UCSD-AML1 (cell line): ENCODE data around the gene ADAMTS8.

Experiments
- DNase-seq: peaks from one replicate; lab custom pipeline; 2025; ENCODE audit not compliant: unreplicated experiment; lab: John Stamatoyannopoulos, UW

The ADAMTS8 gene

DNA sequence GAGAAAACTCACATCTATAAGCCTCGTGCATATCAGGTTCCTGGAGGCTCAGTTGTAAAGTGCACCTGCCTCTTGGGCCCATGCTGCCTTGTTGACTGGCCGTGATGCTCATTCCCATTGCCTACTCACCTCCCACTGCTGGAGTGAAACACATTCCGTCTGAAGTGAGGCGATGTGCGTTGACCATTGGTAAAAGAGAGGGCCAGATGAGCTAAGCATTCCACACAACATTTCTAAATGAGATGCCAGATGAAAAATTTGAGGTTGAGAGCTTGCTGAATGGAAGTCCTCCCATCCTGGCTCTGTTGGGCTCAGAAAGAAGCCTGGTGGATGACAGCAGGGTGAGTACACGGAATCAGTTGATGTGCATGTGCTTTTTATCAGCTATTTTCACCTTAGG, 11.5 kb upstream of the ADAMTS8 start:
- no peak for DNase-seq

DNA sequence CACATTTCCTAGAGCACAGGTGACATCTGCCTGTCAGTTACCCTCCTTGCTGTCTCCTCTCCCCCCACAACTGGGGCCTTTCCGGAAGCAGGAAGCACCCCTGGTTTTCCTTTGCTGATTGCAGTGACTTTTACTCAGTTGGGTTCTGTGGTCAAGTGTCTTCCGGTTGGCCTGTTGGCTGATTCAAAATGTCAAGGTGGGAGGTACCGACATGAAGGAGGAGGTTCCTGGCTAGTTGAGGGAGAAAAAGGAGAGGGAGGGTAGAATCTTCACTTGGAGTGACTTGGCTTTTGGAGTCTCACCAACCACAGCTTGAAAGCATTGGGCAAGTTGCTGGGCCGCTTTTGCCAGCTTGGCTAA, 10.7 kb upstream of the ADAMTS8 start:
- DNase-seq = peak; percentile 44

DNA sequence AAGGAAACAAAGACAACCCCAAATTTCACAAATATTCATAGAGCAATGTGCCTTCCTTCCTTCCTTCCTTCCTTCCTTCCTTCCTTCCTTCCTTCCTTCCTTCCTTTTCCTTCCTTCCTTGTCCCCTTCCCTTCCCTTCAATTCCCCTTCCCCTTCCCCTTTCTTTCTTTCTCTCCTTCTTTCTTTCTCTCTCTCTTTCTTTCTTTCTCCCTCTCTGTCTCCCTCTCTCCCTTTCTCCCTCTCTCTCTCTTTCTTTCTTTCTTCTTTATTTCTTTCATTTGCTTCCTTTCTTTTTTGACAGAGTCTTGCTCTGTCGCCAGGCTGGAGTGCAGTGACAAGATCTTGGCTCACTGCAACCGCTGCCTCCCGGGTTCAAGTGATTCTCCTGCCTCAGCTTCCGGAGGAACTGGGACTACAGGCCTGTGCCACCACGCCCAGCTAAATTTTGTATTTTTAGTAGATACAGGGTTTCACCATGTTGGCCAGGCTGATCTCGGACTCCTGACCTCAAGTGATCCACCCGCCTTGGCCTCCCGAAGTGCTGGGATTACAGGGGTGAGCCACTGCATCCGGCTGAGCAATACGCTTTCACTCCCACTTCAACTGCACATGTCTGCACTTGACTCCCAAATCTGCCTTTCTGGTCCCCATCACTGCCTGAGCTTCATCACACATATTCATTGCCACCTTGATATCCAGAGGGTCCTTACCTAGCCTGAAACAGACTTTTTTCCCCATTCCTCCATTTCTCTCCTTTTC, 10.2 kb upstream of the ADAMTS8 start:
- peak; percentile 39 for DNase-seq

DNA sequence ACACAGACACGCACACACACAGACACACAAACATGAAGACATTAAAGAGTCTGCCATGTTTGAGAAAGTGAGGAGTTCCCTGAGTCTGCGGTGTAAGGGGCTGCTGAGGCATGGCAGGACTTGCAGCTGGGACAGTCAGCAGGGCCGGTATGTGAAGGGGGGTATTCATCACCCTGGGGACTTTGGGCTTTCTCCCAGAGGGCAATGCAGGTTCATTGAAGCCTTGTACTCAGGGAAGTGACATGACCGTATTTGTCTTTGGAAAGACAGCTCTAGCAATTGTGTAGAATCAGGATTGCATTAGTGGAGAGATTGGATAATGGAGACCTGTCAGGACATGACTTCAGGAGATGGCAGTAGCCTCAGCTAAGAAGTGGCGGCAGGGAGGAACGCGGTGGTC, 9.4 kb upstream of the ADAMTS8 start:
- DNase-seq = no peak

DNA sequence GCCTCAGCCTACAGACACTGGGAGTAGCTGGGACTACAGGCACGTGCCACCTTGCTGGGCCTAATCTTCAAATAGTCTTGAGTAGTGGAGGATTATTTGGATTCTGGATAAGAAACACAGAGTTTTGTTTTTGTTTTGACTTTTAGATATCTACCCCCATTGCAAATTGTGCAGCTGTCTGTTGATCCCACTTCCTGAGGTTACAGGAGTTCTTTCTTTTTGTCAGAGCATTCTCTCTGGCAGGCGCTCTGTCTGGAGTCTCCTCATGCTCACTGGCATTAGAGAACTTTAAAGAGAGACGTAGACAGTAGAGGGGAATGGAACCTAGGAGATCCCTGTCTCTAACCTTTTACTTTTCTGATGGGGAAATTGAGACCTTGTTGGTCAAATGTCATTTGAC, 7.8 kb upstream of the ADAMTS8 start:
- DNase-seq = no peak

DNA sequence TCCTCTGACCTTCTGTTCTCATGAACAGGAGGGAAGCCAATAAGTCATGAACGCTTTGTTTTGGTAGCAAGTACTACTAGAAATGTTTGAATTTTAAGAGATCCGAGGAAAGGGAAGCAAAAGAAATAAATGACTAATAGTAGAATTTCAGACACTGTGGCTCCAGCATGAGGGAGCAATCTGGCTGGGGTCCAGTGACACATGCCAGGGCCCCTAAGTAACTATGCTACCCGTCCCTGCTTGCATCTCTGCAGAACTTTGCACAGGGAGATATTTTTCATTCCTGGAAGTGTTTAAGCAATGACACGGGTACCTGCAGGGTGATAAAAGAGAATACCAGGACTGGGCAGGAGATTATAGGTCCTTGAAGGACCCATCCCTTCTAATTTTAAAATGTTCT, 7.3 kb upstream of the ADAMTS8 start:
- no peak for DNase-seq

DNA sequence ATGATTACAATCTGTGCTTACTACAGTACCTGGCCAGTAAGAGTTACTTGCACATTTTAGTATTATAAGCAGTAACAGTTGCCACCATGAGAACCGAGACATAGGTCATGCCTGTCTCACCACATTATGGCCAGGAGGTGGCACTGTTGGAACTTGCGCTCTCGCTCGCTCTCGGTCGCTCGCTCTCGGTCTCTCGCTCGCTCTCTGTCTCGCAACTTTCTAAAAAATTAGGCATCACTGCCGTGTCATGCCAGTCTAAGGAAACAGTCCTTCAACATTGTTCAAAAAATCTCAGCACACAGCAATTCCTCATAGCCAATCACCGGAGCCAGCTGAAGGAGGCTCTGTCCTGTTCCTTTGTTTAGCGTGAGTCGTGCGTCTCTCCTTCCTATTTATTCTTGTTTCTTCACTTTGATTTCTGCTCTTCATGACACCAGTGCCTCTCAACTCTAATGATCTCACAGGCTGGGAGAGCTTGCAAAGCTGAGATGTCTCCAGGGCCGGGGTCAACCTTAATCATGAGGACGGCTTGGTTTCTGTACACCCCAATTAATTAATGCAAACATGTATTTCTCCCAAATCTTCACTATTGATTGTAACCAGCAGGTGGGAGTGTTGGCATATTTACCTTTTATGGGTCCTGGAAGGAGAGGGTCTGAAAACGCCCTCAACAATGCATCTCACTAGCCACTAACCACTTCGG, 6.3 kb upstream of the ADAMTS8 start:
- DNase-seq = peak; percentile 54

DNA sequence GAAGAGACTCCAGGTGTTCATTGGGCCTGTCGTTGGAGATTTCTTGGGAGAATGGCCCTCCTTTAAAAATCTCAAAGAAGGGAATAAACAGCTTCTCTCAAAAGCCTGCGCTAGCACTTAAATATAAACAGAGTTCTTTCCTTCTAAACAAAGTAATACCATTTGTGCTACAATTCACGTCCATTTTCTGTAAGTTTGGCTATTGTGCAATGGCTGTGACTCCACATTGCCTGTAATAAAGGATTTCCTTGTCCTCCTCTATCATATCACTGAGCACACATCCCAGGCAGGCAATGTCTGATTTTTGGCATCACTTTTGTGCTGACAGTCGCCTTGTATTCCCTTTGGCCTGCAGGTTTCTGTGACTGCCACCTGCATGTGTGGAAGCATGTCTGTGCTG, 4.9 kb upstream of the ADAMTS8 start:
- DNase-seq = no peak

DNA sequence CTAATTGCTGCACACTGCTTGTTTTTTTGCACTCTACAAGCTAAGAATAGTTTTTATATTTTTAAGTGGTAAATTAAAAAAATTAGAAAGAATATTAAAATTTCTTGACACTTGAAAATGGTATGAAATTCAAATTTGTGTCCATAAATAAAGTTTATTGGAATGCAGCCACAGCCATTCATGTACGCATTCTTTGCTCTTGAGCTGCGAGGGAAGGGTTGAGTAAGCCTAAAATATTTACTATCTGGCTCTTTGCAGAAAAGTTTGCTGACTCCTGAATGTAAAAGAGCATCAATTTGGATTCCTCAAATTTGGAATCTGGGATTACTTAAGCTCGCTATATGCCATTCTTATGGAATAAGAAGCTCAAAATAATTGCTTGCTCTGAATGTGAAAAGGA, 3.4 kb upstream of the ADAMTS8 start:
- no peak for DNase-seq

DNA sequence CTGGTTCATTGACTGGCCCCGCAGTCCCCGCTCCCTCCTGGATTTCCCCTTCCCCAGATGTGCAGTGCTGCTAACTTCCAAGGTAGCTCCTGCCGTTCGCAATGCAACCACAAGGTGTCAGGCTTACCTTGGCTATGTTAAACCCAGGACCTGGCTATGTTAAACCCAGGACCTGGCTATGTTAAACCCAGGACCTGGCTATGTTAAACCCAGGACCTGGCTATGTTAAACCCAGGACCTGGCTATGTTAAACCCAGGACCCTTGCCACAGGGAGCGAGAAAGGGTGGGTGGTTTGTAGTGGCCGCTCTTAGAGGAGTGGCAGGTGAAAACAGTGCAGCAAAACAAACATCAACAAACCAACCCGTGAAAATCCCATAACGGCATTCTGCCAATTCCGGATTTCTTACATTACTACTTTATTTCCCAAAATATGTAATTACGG, 2.9 kb upstream of the ADAMTS8 start:
- DNase-seq = peak; percentile 61

DNA sequence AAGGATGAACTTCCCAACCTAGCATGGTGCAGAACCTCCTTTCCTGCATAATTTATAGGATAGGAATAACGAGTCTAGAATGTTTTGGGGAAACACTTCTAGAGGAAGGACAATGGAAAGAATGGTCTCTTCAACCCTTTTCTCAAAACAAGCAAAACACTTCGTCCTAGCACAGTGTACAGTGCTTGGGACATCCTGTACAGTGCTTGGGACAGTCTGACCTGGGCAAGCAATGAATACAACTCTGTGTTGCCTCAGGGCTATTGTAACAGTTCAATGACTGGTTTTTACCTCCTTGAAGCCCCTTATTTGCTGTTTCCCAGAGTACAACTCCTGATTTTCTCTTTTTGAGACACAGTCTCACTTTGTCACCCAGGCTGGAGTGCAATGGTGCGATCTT, 1.6 kb upstream of the ADAMTS8 start:
- DNase-seq = no peak

DNA sequence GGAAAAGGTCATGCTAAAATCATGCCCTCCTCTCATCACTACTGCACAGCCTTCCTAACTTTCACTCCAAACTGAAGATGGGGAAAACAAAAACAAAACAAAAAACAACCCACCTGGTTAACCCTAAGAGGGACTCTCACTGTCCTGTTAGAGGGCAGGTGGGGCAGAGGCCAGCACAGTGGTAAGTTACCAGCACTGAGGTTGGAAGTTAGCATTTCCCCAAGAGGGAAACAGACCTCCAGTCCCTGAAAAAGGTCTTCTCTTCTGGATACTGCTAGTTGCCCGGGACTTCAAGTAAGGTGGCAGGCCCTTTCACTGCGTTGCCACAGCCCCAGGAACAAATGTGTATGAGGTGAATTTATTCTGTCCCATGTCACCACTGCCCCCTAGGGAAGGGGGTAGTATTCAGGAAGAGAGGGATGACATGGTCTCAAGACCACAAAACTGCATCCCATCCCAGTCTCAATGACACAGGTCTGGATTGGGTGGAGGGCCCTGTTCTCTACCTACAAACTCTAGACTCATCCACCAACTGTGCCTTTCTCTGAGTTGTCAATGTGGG, 792 bp upstream of the ADAMTS8 start:
- no peak for DNase-seq

DNA sequence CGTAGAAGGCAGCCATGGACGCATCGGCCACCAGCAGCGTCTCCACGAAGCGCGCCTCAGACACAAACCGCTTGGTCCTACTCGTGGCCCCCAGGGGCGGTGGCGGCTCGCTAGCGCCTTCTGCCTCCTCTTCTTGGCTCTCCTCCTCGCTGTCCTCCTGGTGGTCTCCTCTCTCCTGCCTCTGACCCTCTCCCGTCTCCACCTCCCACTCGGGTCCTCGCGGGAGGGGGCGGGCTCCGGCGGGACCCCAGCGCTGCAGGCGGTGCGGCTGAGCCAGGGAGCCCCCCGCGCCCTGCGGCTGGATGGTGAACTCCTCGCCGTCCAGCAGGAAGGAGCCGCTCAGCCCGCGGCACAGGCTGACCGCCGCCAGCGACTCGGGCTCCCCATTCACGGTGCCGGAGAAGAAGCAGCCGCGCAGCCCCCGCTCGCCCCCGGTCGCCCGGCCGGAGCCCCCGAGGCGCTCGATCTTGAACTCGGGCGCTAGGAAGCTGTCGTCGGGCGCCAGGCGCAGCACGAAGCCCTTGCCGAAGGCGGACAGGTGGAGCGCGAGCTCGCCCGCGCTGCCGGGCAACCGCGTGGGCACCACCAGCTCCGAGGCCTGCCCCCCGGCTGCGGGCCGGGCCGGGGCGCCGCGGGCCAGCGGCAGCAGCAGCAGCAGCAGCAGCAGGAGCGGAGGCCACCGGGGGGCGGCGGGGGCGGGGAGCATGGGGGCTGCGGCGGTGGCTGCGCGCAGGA, 661 bp downstream of the ADAMTS8 start:
- DNase-seq = no peak

DNA sequence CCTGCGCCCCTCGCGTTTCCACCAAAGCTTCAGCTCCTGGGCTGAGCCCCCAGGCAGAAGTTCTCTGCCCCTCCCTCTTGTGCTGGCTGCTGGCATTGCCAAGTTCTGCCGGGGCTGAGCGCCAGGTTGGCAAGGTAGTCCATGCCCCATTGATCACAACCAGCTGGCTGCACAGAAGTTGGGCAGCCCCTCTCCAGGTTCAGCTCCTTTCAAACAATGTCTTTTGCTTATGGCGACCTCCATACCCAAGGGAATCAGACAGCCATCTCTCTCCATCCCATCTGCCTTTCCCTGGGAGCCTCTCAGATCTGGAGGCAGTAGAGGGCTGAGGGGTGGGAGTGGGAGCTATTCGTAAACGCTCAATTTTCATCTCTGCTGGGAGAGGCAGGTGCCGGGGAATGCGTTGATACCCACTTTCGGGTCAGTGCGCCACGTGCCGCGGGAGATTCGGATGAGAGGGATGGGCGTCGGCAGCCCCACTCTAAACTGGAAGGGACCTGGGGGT, 1.5 kb downstream of the ADAMTS8 start:
- DNase-seq = no peak

DNA sequence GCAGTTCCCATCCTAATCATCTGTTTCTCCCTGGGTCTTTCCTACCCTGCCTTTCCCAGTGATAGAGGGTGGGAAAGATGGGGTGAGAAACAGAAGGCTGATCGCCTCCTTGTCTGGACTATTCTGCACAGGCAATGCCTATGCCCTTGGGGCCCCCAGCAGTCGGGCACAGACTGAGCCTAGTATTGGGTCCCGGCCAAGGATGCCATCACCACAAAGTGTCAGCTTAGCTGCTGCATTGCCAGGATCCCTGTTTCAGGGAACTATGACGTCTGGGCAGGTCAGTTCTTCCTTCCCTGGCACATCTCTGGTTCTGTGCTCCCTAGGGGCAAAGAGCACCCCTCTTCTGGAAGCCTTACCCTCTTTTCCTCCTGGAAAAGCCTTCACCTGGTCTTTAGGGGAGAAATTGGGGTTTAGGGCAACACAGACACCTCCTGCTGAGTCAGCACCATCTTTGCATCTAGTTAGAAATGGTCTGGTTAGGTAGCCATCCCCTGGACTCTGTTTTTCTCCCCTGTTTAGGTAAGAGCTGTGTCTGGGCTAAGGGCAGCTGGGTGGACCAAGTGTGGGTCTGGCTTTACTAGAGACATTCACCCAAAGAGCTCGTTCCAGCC, 2.1 kb downstream of the ADAMTS8 start:
- no peak for DNase-seq

DNA sequence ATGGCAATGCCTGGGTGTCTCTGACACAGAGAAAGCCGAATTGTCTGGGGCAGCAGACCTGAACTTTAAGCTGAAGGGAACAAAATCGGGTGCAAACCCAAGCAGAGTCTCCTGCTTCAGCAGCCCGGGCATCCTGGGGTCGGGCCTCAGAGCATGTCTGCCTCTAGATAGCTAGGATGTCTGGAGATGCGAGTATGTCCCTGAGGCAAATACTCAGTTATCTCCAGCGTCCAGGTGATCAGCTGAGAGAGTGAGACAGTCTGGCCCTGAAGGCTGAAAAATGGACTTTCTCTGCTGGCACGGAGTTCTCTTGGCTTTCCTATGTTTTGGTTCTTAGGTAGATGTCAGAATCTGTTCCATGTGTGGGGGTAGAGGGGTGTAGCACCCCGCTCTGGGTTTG, 3.3 kb downstream of the ADAMTS8 start:
- no peak for DNase-seq

DNA sequence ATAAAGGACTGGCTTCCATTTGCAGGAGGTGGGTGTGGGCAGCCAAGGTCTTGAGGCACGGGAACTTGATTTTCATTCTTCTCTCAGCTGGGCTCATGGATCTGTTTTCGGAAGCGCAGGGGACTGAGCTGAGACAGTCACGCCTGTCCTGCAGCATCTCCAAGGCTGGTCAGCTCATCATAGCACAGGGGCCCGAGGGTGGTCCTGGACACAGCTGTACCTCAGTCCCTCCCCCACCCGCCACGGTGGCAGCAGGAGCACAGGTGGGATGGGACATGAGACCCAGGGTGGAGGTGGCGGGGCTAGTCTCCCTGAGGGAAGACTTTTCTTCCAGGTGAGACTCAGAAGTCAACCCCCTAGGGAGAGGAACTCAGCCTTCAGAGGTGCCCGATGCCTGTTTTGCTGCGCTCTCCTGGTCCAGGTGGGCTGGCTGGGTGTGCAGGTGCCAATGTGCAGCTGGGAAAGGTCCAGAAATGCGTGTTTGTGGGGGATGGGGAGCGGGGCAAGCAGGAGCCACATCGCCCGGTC, 3.7 kb downstream of the ADAMTS8 start:
- no peak for DNase-seq

DNA sequence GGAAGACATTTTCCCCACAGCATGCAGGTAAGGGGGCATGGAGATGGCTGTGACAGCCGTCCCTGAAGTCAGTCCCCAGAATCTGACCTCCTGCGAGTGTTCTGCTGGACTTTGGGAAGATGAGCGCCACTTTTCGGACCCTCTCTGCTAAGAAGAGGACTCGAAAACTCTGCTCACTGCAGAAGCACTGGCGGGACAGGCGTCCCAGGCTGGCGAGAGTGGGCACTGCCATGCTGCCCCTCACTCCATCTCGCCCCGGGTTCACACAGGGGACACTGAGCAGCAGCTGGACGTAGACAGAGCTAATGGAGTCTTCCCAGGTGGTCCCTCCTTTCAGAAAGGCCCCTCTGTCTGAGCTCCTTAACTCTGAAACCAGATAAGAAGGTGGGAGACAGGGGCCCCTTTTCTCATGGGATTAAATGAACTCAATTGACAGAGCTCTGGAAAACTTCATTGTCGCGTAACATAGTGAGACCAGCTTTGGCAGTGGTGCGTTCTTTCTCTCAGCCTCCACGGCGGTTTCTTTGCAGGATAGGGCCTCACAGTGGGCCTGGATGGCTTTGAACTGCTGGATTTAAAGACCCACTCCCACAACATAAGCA, 4.8 kb downstream of the ADAMTS8 start:
- DNase-seq = no peak

DNA sequence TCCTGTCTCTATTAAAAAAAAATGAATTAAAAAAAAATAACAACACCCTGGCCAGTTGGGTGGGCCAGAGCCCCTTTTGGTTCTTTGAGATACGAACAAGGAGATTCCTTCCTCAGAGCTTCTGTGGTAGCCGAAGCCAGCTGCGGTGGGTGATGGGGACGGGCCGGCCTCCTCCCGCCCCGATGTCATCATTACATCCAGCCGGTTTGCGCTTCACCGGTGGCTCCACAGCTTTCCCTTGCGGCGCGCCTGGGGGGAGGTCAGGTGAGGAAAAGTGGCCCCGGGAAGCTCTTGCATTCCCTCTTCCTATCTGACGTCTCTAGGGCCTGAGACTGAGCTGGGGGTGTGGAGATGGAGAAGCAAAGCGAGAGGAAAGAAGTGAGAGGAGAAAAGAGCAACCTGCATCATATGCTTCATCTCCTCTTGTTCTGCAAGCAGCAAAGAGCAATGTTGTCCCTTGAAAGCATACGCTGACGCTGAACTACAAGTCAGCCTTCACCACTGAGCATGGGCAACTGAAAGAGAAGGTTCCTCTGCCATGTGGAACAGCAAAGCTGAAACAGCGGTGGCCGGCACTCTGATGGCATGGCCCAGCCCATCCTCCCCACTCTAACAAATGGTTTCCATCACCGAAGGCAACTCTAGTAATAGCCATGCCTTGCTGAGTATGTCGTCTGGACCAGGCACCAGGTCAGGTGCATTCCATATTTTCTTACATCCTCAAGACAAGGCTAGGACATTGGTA, 6.0 kb downstream of the ADAMTS8 start:
- DNase-seq = no peak

DNA sequence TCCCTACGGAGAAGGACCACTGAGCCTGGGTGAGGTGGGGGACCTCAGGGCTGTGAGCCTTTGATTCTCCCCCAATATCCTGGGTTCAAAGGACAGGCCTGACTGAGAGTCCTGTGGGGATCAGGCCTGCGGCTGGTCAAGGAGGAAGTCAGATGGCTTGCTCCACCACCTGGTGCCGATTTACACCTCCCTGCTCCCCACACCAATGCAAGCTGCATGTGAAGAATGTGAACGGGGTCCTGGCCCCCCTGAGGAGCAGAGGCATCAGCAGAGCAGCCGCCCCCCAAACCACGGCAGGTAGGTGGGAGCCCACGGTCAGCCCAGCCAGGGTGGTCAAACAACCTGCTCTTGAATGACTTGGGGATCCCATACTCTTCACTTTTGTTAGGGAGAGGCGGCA, 6.7 kb downstream of the ADAMTS8 start:
- no peak for DNase-seq
